Keratinocyte (primary cell): ENCODE data around the gene CCDC89.

Experiments
- CTCF ChIP-seq, 3 experiments: IDR thresholded peaks in 1 of 3; conservative IDR thresholded peaks in 1 of 3; optimal IDR thresholded peaks in 1 of 3; 2 replicates in 2 of 3; 3 replicates in 1 of 3; pipeline versions ENCODE3 to v1.5.1; 2011; ENCODE audit warnings: low read length in 3 of 3, mild to moderate bottlenecking in 3 of 3, moderate library complexity in 2 of 3, control low read depth in 1 of 3, inconsistent platforms in 1 of 3; ENCODE audit not compliant: insufficient read depth in 2 of 3; ENCODE audit errors: extremely low read depth in 1 of 3
- EZH2 ChIP-seq: IDR thresholded peaks from one replicate; pipeline ENCODE4 v1.6.1; 2012; ENCODE audit warnings: inconsistent platforms, mild to moderate bottlenecking, low read length, moderate library complexity

- TF ChIP-seq CTCF (optimal IDR thresholded peaks at IDR 0.05 in 1 of 3, IDR thresholded peaks at IDR 0.05 in 1 of 3, conservative IDR thresholded peaks at IDR 0.05 in 1 of 3; ENCODE audit: extremely low read depth in 1 of 3, insufficient read depth in 2 of 3, low read length in 3 of 3) (no peak), EZH2 (no peak)
Measured at GRCh38 chr11:85666687-85667086, 19.3 kb downstream of the CCDC89 start.
